Measurements from ENCODE around the gene TRPV2. TPM values are rescaled to one million over a fixed set of nuclear protein-coding genes. Genes with fewer than 3 reads are reported as not detected.

TRPV2 gene
- total and polyA plus RNA-seq, 9 of the 15 experiments (the other 6 are each of a cell fraction or from before 2014, with no cell fraction given), result 10.0 to 97.5 (median 30.3) TPM

DNA sequence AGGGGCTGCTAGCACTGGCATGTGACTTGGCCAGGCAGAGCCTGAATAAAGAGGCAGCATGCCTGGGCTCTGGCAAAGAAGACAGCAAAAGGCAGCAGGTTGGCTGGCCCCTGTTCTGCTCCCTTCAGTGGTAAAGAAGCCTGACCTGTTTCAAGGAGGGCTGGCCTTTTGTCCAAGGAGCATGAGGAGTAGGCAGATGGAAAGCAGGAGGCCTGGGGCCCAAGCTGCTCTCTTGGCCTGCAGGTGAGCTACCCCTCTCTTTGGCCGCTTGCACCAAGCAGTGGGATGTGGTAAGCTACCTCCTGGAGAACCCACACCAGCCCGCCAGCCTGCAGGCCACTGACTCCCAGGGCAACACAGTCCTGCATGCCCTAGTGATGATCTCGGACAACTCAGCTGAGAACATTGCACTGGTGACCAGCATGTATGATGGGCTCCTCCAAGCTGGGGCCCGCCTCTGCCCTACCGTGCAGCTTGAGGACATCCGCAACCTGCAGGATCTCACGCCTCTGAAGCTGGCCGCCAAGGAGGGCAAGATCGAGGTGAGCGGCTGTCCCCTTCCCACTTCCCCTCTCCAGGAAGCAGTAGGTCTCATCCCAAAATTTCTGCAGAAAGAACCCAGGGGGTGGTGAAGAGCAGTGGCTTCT, 8.0 kb downstream of the TRPV2 start:
- ATAC-seq (no peak), FAIRE-seq (no peak), DNase-seq (ENCODE audit: extremely low read depth in 1 of 4, low spot score in 3 of 4) (peak in 1 of 4 experiments; percentile 1)
- Histone ChIP-seq H3K36me3 (ENCODE audit: control insufficient read depth, insufficient read depth, low read length) (peaks cover 70% of the 10 kb centered on the region; the same call in 2 of the 3 replicates), H3K79me2 (ENCODE audit: control insufficient read depth, insufficient read depth, low read length) (peaks cover 21% of the 10 kb centered on the region), H3K9me3 (replicated peaks; ENCODE audit: control insufficient read depth, insufficient read depth, low read depth, low read length) (no peaks in the 10 kb centered on the region), H4K20me1 (replicated peaks; ENCODE audit: control insufficient read depth, insufficient read depth, low read length) (no peaks in the 10 kb centered on the region), H3K9me1 (ENCODE audit: control insufficient read depth, insufficient read depth, low read length) (peaks cover 4% of the 10 kb centered on the region), H3K27me3 (ENCODE audit: control insufficient read depth in 2 of 2, insufficient read depth in 2 of 2, low read length in 2 of 2) (no peaks in the 10 kb centered on the region), H2AFZ (ENCODE audit: low read depth, low read length) (no peak overlapping the region), H3K4me1 (replicated peaks in 1 of 2; ENCODE audit: control insufficient read depth in 2 of 2, insufficient read depth in 2 of 2, low read length in 2 of 2) (peaks cover 14 to 29% of the 10 kb centered on the region in 2 experiments), H3K4me2 (ENCODE audit: insufficient read depth, low read length) (no peak overlapping the region), H3K4me3 (no peak overlapping the region), H3K9ac (ENCODE audit: insufficient read depth in 1 of 2, low read depth in 2 of 2, low read length in 2 of 2) (no peak overlapping the region), H3K27ac (ENCODE audit: extremely low read depth, low read depth, low read length) (no peak overlapping the region)
- WGBS (ENCODE audit: insufficient coverage, low coverage, missing lambda C conversion rate), result 90% methylated on average over 3 of the region's 10 CpGs
- in situ Hi-C loops (cut with MboI), result no loop called here
- ChIA-PET POLR2A (interaction anchor here (0.6 to 1.3 kb wide), 6 partner anchors 9 to 55 kb away, joined by 3 to 6 read pairs (median 3); no protein-coding TSS in a partner anchor), CTCF (ENCODE audit: low intra/inter-chr PET ratio) (no interaction called here)
- no peak for TF ChIP-seq PHB (CRISPR knock-in tag; IDR thresholded peaks at IDR 0.05)
- TF ChIP-seq NR2F6 (CRISPR knock-in tag; IDR thresholded peaks at IDR 0.05), result no peak
- TF ChIP-seq POLR2G (IDR thresholded peaks at IDR 0.05; ENCODE audit: low read depth, low read length), result peak; percentile 24; the same call in 1 of the 2 replicates
- TF ChIP-seq, protein P1, sequence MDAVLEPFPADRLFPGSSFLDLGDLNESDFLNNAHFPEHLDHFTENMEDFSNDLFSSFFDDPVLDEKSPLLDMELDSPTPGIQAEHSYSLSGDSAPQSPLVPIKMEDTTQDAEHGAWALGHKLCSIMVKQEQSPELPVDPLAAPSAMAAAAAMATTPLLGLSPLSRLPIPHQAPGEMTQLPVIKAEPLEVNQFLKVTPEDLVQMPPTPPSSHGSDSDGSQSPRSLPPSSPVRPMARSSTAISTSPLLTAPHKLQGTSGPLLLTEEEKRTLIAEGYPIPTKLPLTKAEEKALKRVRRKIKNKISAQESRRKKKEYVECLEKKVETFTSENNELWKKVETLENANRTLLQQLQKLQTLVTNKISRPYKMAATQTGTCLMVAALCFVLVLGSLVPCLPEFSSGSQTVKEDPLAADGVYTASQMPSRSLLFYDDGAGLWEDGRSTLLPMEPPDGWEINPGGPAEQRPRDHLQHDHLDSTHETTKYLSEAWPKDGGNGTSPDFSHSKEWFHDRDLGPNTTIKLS (IDR thresholded peaks at IDR 0.05; ENCODE audit: borderline replicate concordance, low read depth), result no peak
- peak; percentile 48 for TF ChIP-seq RBFOX2 (IDR thresholded peaks at IDR 0.05; ENCODE audit: low read depth, low read length)
- TF ChIP-seq, protein P2, sequence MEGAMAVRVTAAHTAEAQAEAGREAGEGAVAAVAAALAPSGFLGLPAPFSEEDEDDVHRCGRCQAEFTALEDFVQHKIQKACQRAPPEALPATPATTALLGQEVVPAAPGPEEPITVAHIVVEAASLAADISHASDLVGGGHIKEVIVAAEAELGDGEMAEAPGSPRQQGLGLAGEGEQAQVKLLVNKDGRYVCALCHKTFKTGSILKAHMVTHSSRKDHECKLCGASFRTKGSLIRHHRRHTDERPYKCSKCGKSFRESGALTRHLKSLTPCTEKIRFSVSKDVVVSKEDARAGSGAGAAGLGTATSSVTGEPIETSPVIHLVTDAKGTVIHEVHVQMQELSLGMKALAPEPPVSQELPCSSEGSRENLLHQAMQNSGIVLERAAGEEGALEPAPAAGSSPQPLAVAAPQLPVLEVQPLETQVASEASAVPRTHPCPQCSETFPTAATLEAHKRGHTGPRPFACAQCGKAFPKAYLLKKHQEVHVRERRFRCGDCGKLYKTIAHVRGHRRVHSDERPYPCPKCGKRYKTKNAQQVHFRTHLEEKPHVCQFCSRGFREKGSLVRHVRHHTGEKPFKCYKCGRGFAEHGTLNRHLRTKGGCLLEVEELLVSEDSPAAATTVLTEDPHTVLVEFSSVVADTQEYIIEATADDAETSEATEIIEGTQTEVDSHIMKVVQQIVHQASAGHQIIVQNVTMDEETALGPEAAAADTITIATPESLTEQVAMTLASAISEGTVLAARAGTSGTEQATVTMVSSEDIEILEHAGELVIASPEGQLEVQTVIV (CRISPR knock-in tag; IDR thresholded peaks at IDR 0.05; ENCODE audit: borderline replicate concordance), result no peak
- TF ChIP-seq SIN3A (IDR thresholded peaks at IDR 0.05; ENCODE audit: borderline replicate concordance in 2 of 2, control insufficient read depth in 1 of 2, low read depth in 2 of 2, low read length in 2 of 2), result no peak
- TF ChIP-seq, protein P3, sequence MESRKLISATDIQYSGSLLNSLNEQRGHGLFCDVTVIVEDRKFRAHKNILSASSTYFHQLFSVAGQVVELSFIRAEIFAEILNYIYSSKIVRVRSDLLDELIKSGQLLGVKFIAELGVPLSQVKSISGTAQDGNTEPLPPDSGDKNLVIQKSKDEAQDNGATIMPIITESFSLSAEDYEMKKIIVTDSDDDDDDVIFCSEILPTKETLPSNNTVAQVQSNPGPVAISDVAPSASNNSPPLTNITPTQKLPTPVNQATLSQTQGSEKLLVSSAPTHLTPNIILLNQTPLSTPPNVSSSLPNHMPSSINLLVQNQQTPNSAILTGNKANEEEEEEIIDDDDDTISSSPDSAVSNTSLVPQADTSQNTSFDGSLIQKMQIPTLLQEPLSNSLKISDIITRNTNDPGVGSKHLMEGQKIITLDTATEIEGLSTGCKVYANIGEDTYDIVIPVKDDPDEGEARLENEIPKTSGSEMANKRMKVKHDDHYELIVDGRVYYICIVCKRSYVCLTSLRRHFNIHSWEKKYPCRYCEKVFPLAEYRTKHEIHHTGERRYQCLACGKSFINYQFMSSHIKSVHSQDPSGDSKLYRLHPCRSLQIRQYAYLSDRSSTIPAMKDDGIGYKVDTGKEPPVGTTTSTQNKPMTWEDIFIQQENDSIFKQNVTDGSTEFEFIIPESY (CRISPR knock-in tag; IDR thresholded peaks at IDR 0.05), result peak; percentile 50; the same call in 1 of the 2 replicates
- no TSS peak for BruUV-seq (replicated peaks)
- intact Hi-C loops (cut with micrococcal nuclease), result no loop called here
